Measurements from ENCODE around the gene DERL3. TPM values are rescaled to one million over a fixed set of nuclear protein-coding genes. Genes with fewer than 3 reads are reported as not detected.

The DERL3 gene
- total RNA-seq: 1.3 to 4.6 TPM (median 2.0 TPM) in 3 replicates
- long read RNA-seq, partial matches to known transcripts: 1 of 3 reads
- long read RNA-seq, other reads (novel, unspliced or antisense): 2 of 3 reads

DNA sequence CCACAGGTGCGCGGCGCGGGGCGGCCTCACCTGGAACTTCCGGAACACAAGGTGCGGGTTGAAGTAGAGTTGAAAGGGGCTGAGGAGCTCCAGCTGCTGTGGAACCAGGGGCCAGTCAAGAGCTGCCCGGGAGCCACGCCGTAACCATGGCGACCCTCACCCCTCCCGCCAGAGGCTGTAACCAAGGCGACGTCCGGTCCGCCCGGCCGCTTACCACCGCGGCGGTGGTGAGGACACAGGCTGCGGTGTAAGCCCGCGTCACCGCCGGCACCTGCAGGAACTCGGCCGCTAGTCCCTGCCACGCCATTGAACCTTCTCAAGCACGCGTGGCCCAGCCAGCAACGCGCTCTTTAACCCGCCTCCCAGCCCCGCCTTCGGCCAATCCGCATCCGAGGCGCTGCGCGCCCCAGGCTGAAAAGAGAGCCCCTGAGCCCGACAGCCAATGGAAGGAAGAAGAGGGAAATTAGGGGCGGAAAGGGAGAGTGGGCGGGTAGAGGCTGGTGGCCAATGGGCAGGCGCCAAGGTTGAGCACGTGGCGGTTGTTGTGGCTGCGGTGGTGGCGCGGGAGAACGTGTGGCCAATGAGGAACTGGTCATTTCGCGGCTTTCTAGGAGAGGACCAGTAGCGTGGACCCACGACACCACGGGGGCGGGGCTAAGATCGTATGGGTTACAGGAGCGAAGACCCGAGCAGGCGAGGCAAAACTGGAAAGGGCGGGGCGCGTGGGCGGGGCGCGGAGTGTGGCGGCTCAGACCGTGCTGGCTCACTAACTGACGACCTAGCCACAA is at the start of gene DERL3:
Gene DERL3, minus strand, starts transcription at position 326 of the 788 bp plus-strand sequence. Its CDS starts 19 bp downstream, at position 307.
- peak; percentile 97 for DNase-seq (ENCODE audit: low spot score)
- Mint-ChIP-seq H3K27me3 (ENCODE audit: low read depth) (no peaks in the 10 kb centered on the region), H3K4me1 (ENCODE audit: low read depth) (peaks cover 42% of the 10 kb centered on the region), H3K4me3 (ENCODE audit: unreplicated experiment) (peak within 1 kb of the TSS; percentile 77), H3K9me3 (ENCODE audit: low read depth) (no peaks in the 10 kb centered on the region), H3K27ac (ENCODE audit: unreplicated experiment) (peak within 1 kb of the TSS; percentile 89), H3K36me3 (ENCODE audit: low read depth) (peaks cover 6% of the 10 kb centered on the region)
- no peak for TF ChIP-seq CTCF (IDR thresholded peaks at IDR 0.05)

DNA sequence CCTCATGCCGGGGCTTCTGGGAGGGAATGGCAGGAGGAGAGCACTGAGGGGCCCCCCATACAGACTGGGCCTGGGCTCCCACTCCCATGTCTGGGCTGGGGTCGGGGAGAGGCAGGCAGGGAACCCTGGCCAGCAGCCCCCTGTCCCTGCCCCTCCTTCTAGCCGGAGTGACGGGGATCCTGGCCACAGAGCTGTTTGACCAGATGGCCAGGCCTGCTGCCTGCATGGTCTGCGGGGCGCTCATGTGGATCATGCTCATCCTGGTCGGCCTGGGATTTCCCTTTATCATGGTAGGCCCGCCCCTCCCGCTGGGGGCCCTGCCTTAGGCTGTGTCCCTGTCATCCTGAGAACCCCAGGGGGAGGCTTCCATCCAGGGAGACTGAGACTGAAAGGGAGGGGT is 45.3 kb upstream of the DERL3 start:
- peaks cover 7% of the 10 kb centered on the region for H3K4me1 Mint-ChIP-seq (ENCODE audit: low read depth)
- peaks cover 4% of the 10 kb centered on the region for H3K36me3 Mint-ChIP-seq (ENCODE audit: low read depth)
- no peak overlapping the region for H3K27ac Mint-ChIP-seq (ENCODE audit: unreplicated experiment)
- H3K9me3 Mint-ChIP-seq (ENCODE audit: low read depth): no peaks in the 10 kb centered on the region
- no peak overlapping the region for H3K4me3 Mint-ChIP-seq (ENCODE audit: unreplicated experiment)
- H3K27me3 Mint-ChIP-seq (ENCODE audit: low read depth): no peaks in the 10 kb centered on the region
- no peak for DNase-seq (ENCODE audit: low spot score)
- TF ChIP-seq CTCF (IDR thresholded peaks at IDR 0.05): no peak

DNA sequence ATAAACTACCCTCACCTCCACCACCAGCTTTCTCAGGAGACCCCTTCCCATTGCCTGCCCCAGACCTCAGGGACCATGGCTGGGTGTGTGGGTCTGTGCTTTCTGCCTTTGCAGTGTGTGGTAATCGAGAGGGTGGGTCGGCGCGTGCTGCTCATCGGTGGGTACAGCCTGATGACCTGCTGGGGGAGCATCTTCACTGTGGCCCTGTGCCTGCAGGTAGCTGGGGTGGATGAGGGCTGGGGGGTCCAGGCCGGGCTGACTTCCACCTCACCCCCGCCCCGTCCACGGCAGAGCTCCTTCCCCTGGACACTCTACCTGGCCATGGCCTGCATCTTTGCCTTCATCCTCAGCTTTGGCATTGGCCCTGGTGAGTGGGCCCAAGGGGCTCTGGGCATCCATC is 44.9 kb upstream of the DERL3 start:
- H3K9me3 Mint-ChIP-seq (ENCODE audit: low read depth): no peaks in the 10 kb centered on the region
- H3K27me3 Mint-ChIP-seq (ENCODE audit: low read depth): no peaks in the 10 kb centered on the region
- DNase-seq (ENCODE audit: low spot score): no peak
- peaks cover 6% of the 10 kb centered on the region for H3K4me1 Mint-ChIP-seq (ENCODE audit: low read depth)
- no peak for TF ChIP-seq CTCF (IDR thresholded peaks at IDR 0.05)
- H3K27ac Mint-ChIP-seq (ENCODE audit: unreplicated experiment): no peak overlapping the region
- no peak overlapping the region for H3K4me3 Mint-ChIP-seq (ENCODE audit: unreplicated experiment)
- peaks cover 6% of the 10 kb centered on the region for H3K36me3 Mint-ChIP-seq (ENCODE audit: low read depth)

DNA sequence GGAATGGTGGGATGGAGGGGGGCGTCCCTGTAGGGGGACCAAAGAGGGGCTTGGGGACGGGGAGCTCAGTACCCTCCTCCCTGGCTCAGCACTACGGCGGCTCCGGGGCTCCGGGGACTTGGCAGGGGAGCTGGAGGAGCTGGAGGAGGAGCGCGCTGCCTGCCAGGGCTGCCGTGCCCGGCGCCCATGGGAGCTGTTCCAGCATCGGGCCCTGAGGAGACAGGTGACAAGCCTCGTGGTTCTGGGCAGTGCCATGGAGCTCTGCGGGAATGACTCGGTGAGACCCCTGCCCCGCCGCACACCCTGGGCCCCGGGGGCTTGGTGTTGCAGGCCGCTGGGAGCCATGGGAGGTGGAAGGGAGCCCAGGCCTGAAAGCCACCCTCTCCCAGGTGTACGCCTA is 43.6 kb upstream of the DERL3 start:
- H3K27me3 Mint-ChIP-seq (ENCODE audit: low read depth): no peaks in the 10 kb centered on the region
- H3K9me3 Mint-ChIP-seq (ENCODE audit: low read depth): no peaks in the 10 kb centered on the region
- no peak overlapping the region for H3K4me3 Mint-ChIP-seq (ENCODE audit: unreplicated experiment)
- DNase-seq (ENCODE audit: low spot score): no peak
- no peak overlapping the region for H3K27ac Mint-ChIP-seq (ENCODE audit: unreplicated experiment)
- no peaks in the 10 kb centered on the region for H3K4me1 Mint-ChIP-seq (ENCODE audit: low read depth)
- TF ChIP-seq CTCF (IDR thresholded peaks at IDR 0.05): no peak
- peaks cover 14% of the 10 kb centered on the region for H3K36me3 Mint-ChIP-seq (ENCODE audit: low read depth)

GRCh38 chr22:23878219-23878618 is 39.4 kb upstream of the DERL3 start:
- Mint-ChIP-seq H3K27ac (ENCODE audit: unreplicated experiment) (no peak overlapping the region), H3K4me1 (ENCODE audit: low read depth) (no peaks in the 10 kb centered on the region), H3K4me3 (ENCODE audit: unreplicated experiment) (no peak overlapping the region), H3K36me3 (ENCODE audit: low read depth) (peaks cover 24% of the 10 kb centered on the region), H3K9me3 (ENCODE audit: low read depth) (no peaks in the 10 kb centered on the region), H3K27me3 (ENCODE audit: low read depth) (no peaks in the 10 kb centered on the region)
- DNase-seq (ENCODE audit: low spot score): no peak
- TF ChIP-seq CTCF (IDR thresholded peaks at IDR 0.05): no peak

Measured in chondrocyte (in vitro differentiated cells).